Skeletal muscle cell (primary cell): ENCODE measurements around the gene ITGA7.

ENCODE experiments used
- DNase-seq: peaks from one replicate; pipeline ENCODE4 v3.0.0-alpha.2; 2010; ENCODE audit warnings: low read depth
- H3K4me3 ChIP-seq: 2 replicates; pipeline ENCODE4 v1.5.1; 2011; ENCODE audit warnings: low read depth, mild to moderate bottlenecking, control low read depth, low read length, moderate library complexity

The ITGA7 gene

GRCh38 chr12:55707841-55708694, at the start of gene ITGA7:
ITGA7 (minus strand) TSS chr12:55707904; CDS start chr12:55707682, 222 bp downstream.
- no peak for DNase-seq
- peak within 1 kb of the TSS; percentile 57 for H3K4me3 ChIP-seq

GRCh38 chr12:55755246-55755645, 47.5 kb upstream of the ITGA7 start:
- DNase-seq: no peak
- H3K4me3 ChIP-seq: no peak overlapping the region

- no peak overlapping the region for H3K4me3 ChIP-seq
These were observed 40.7 kb upstream of the ITGA7 start for GRCh38 chr12:55748230-55748993.

GRCh38 chr12:55746913-55747231, 39.2 kb upstream of the ITGA7 start:
- no peak overlapping the region for H3K4me3 ChIP-seq
- no peak for DNase-seq

More at GRCh38 chr12:55748230-55748993, 40.7 kb upstream of the ITGA7 start:
- DNase-seq: no peak

- no peak overlapping the region for H3K4me3 ChIP-seq
- DNase-seq: no peak
These were observed 38.6 kb upstream of the ITGA7 start for GRCh38 chr12:55746174-55746912.

- DNase-seq: no peak
- peak overlapping the region; percentile 73 for H3K4me3 ChIP-seq
These were observed 37.9 kb upstream of the ITGA7 start for GRCh38 chr12:55745361-55746173.

- DNase-seq: no peak
- peak overlapping the region; percentile 73 for H3K4me3 ChIP-seq
These were observed 36.8 kb upstream of the ITGA7 start for GRCh38 chr12:55744340-55745030.

GRCh38 chr12:55743406-55744339, 36.0 kb upstream of the ITGA7 start:
- DNase-seq: no peak

GRCh38 chr12:55742719-55743405, 35.2 kb upstream of the ITGA7 start, which contains the start of gene GDF11:
GDF11 (plus strand) TSS chr12:55743122; CDS start chr12:55743317, 195 bp downstream.
- DNase-seq: no peak
- H3K4me3 ChIP-seq: peak within 1 kb of the TSS; percentile 73

More at GRCh38 chr12:55743406-55744339, 36.0 kb upstream of the ITGA7 start:
- peak overlapping the region; percentile 73 for H3K4me3 ChIP-seq

- H3K4me3 ChIP-seq: peak overlapping the region; percentile 47
- DNase-seq: no peak
These were observed 34.4 kb upstream of the ITGA7 start for GRCh38 chr12:55741931-55742680.

- H3K4me3 ChIP-seq: peak overlapping the region; percentile 85
- DNase-seq: no peak
These were observed 31.3 kb upstream of the ITGA7 start for GRCh38 chr12:55739025-55739378.

- H3K4me3 ChIP-seq: peak overlapping the region; percentile 85
- no peak for DNase-seq
These were observed 30.7 kb upstream of the ITGA7 start for GRCh38 chr12:55738123-55739024.

GRCh38 chr12:55737581-55738122, 29.9 kb upstream of the ITGA7 start:
- H3K4me3 ChIP-seq: peak overlapping the region; percentile 85
- DNase-seq: no peak

GRCh38 chr12:55736780-55737580, 29.3 kb upstream of the ITGA7 start:
- no peak for DNase-seq
- H3K4me3 ChIP-seq: no peak overlapping the region
